ENCODE data around the gene ADISSP. TPM values are rescaled to one million over a fixed set of nuclear protein-coding genes. Genes with fewer than 3 reads are reported as not detected.

ADISSP gene
- total and polyA plus RNA-seq, 5 donors from 2014 or later = 14.8 to 25.5 (median 19.9) TPM

- no peaks in the 10 kb centered on the region for H3K9me3 ChIP-seq (ENCODE audit: control insufficient read depth in 2 of 2, low read length in 2 of 2)
- DNase-seq = no peak
- peak overlapping the region; percentile 20 to 95 (median 75) for H3K27ac Mint-ChIP-seq
- peak overlapping the region; percentile 80 to 89 (median 84) for H3K4me3 Mint-ChIP-seq
- H3K4me1 Mint-ChIP-seq = peaks cover 9 to 46% (median 23%) of the 10 kb centered on the region in 4 donors
- H3K9me3 Mint-ChIP-seq = no peaks in the 10 kb centered on the region
- H3K36me3 ChIP-seq (ENCODE audit: control insufficient read depth, insufficient read depth, low read length) = no peaks in the 10 kb centered on the region
- peaks cover 23% of the 10 kb centered on the region for H3K4me1 ChIP-seq (ENCODE audit: control insufficient read depth, insufficient read depth, low read length, poor library complexity, severe bottlenecking)
- peak overlapping the region; percentile 55 for H3K27ac ChIP-seq (ENCODE audit: insufficient read depth, low read length, poor library complexity, severe bottlenecking)
- H3K27me3 Mint-ChIP-seq = no peaks in the 10 kb centered on the region
- peak overlapping the region; percentile 87 for H3K4me3 ChIP-seq (ENCODE audit: low read depth, low read length)
- no peaks in the 10 kb centered on the region for H3K36me3 Mint-ChIP-seq
- no peaks in the 10 kb centered on the region for H3K27me3 ChIP-seq (ENCODE audit: control insufficient read depth, insufficient read depth, low read length)
- no peak for ATAC-seq (ENCODE audit: low read depth in 2 of 2)
These were observed 19.9 kb upstream of the ADISSP start for GRCh38 chr20:3787324-3788014.

GRCh38 chr20:3786665-3787323 is 19.2 kb upstream of the ADISSP start, which contains the start of gene CENPB:
Gene CENPB, minus strand, starts transcription at chr20:3786740. Its CDS starts 257 bp downstream, at chr20:3786483.
- no peaks in the 10 kb centered on the region for H3K36me3 Mint-ChIP-seq
- Histone ChIP-seq H3K4me1 (ENCODE audit: control insufficient read depth, insufficient read depth, low read length, poor library complexity, severe bottlenecking) (peaks cover 23% of the 10 kb centered on the region), H3K27me3 (ENCODE audit: control insufficient read depth, insufficient read depth, low read length) (no peaks in the 10 kb centered on the region), H3K4me3 (ENCODE audit: low read depth, low read length) (peak within 1 kb of the TSS; percentile 87), H3K36me3 (ENCODE audit: control insufficient read depth, insufficient read depth, low read length) (no peaks in the 10 kb centered on the region), H3K9me3 (ENCODE audit: control insufficient read depth in 2 of 2, low read length in 2 of 2) (no peaks in the 10 kb centered on the region), H3K27ac (ENCODE audit: insufficient read depth, low read length, poor library complexity, severe bottlenecking) (peak within 1 kb of the TSS; percentile 55)
- H3K27me3 Mint-ChIP-seq = no peaks in the 10 kb centered on the region
- peak; percentile 84 to 90 (median 88) for DNase-seq
- H3K9me3 Mint-ChIP-seq = no peaks in the 10 kb centered on the region
- peak within 1 kb of the TSS; percentile 59 to 95 (median 75) for H3K27ac Mint-ChIP-seq
- peak; percentile 88 to 90 for ATAC-seq (ENCODE audit: low read depth in 2 of 2)
- peak within 1 kb of the TSS; percentile 85 to 89 (median 86) for H3K4me3 Mint-ChIP-seq
- peaks cover 13 to 51% (median 25%) of the 10 kb centered on the region in 4 donors for H3K4me1 Mint-ChIP-seq

- peaks cover 28% of the 10 kb centered on the region for H3K4me1 ChIP-seq (ENCODE audit: control insufficient read depth, insufficient read depth, low read length, poor library complexity, severe bottlenecking)
- Mint-ChIP-seq H3K4me3 (peak overlapping the region; percentile 74 to 85 (median 84)), H3K36me3 (no peaks in the 10 kb centered on the region), H3K4me1 (peaks cover 14 to 58% (median 29%) of the 10 kb centered on the region in 4 donors), H3K27me3 (peaks cover 6% of the 10 kb centered on the region), H3K27ac (peak overlapping the region in 2 of 3 donors; percentile 59 to 88), H3K9me3 (no peaks in the 10 kb centered on the region)
- H3K27me3 ChIP-seq (ENCODE audit: control insufficient read depth, insufficient read depth, low read length) = no peaks in the 10 kb centered on the region
- peak; percentile 12 to 16 for ATAC-seq (ENCODE audit: low read depth in 2 of 2)
- DNase-seq = peak; percentile 29 to 74 (median 47)
- no peaks in the 10 kb centered on the region for H3K9me3 ChIP-seq (ENCODE audit: control insufficient read depth in 2 of 2, low read length in 2 of 2)
- H3K36me3 ChIP-seq (ENCODE audit: control insufficient read depth, insufficient read depth, low read length) = no peaks in the 10 kb centered on the region
- peak overlapping the region; percentile 47 for H3K27ac ChIP-seq (ENCODE audit: insufficient read depth, low read length, poor library complexity, severe bottlenecking)
- H3K4me3 ChIP-seq (ENCODE audit: low read depth, low read length) = peak overlapping the region; percentile 32
These were observed 18.6 kb upstream of the ADISSP start for GRCh38 chr20:3786126-3786484.

GRCh38 chr20:3785240-3786125 is 17.9 kb upstream of the ADISSP start:
- peaks cover 6% of the 10 kb centered on the region for H3K27me3 Mint-ChIP-seq
- H3K36me3 Mint-ChIP-seq = no peaks in the 10 kb centered on the region
- Histone ChIP-seq H3K4me1 (ENCODE audit: control insufficient read depth, insufficient read depth, low read length, poor library complexity, severe bottlenecking) (peaks cover 34% of the 10 kb centered on the region), H3K36me3 (ENCODE audit: control insufficient read depth, insufficient read depth, low read length) (no peaks in the 10 kb centered on the region), H3K27ac (ENCODE audit: insufficient read depth, low read length, poor library complexity, severe bottlenecking) (no peak overlapping the region), H3K4me3 (ENCODE audit: low read depth, low read length) (no peak overlapping the region), H3K9me3 (ENCODE audit: control insufficient read depth in 2 of 2, low read length in 2 of 2) (no peaks in the 10 kb centered on the region), H3K27me3 (ENCODE audit: control insufficient read depth, insufficient read depth, low read length) (no peaks in the 10 kb centered on the region)
- no peak overlapping the region for H3K27ac Mint-ChIP-seq
- H3K4me1 Mint-ChIP-seq = peaks cover 14 to 63% (median 33%) of the 10 kb centered on the region in 4 donors
- H3K9me3 Mint-ChIP-seq = no peaks in the 10 kb centered on the region
- ATAC-seq (ENCODE audit: low read depth in 2 of 2) = no peak
- peak overlapping the region in 2 of 4 donors; percentile 19 to 84 for H3K4me3 Mint-ChIP-seq
- no peak for DNase-seq

- Mint-ChIP-seq H3K9me3 (no peaks in the 10 kb centered on the region), H3K36me3 (no peaks in the 10 kb centered on the region), H3K27me3 (peaks cover 6% of the 10 kb centered on the region), H3K4me1 (peaks cover 14 to 65% (median 34%) of the 10 kb centered on the region in 4 donors), H3K27ac (peak overlapping the region in 1 of 3 donors; percentile 94), H3K4me3 (peak overlapping the region in 3 of 4 donors; percentile 62 to 80 (median 79))
- no peaks in the 10 kb centered on the region for H3K27me3 ChIP-seq (ENCODE audit: control insufficient read depth, insufficient read depth, low read length)
- DNase-seq (no peak), ATAC-seq (ENCODE audit: low read depth in 2 of 2) (no peak)
- no peak overlapping the region for H3K27ac ChIP-seq (ENCODE audit: insufficient read depth, low read length, poor library complexity, severe bottlenecking)
- no peak overlapping the region for H3K4me3 ChIP-seq (ENCODE audit: low read depth, low read length)
- H3K4me1 ChIP-seq (ENCODE audit: control insufficient read depth, insufficient read depth, low read length, poor library complexity, severe bottlenecking) = peaks cover 36% of the 10 kb centered on the region
- no peaks in the 10 kb centered on the region for H3K36me3 ChIP-seq (ENCODE audit: control insufficient read depth, insufficient read depth, low read length)
- no peaks in the 10 kb centered on the region for H3K9me3 ChIP-seq (ENCODE audit: control insufficient read depth in 2 of 2, low read length in 2 of 2)
These were observed 17.3 kb upstream of the ADISSP start for GRCh38 chr20:3784863-3785239.

GRCh38 chr20:3784216-3784853 is 16.8 kb upstream of the ADISSP start:
- Mint-ChIP-seq H3K4me3 (peak overlapping the region in 3 of 4 donors; percentile 62 to 80 (median 79)), H3K27me3 (peaks cover 6% of the 10 kb centered on the region), H3K27ac (peak overlapping the region in 1 of 3 donors; percentile 94), H3K9me3 (no peaks in the 10 kb centered on the region), H3K36me3 (no peaks in the 10 kb centered on the region), H3K4me1 (peaks cover 14 to 69% (median 34%) of the 10 kb centered on the region in 4 donors)
- no peak for DNase-seq
- Histone ChIP-seq H3K27me3 (ENCODE audit: control insufficient read depth, insufficient read depth, low read length) (no peaks in the 10 kb centered on the region), H3K27ac (ENCODE audit: insufficient read depth, low read length, poor library complexity, severe bottlenecking) (no peak overlapping the region), H3K9me3 (ENCODE audit: control insufficient read depth in 2 of 2, low read length in 2 of 2) (no peaks in the 10 kb centered on the region), H3K4me3 (ENCODE audit: low read depth, low read length) (no peak overlapping the region), H3K36me3 (ENCODE audit: control insufficient read depth, insufficient read depth, low read length) (no peaks in the 10 kb centered on the region), H3K4me1 (ENCODE audit: control insufficient read depth, insufficient read depth, low read length, poor library complexity, severe bottlenecking) (peaks cover 36% of the 10 kb centered on the region)
- no peak for ATAC-seq (ENCODE audit: low read depth in 2 of 2)
